DND-41 (cell line): ENCODE results near the gene PNMT.

ENCODE experiments used
- ATAC-seq: fragments of 200-7000 bp; cut with Tn5 transposase; 3 replicates; pipeline ENCODE4 v1.9.1; 2021; ENCODE audit warnings: low read depth; ENCODE audit not compliant: insufficient read depth
- DNase-seq: peaks from one replicate; pipeline ENCODE4 v3.0.0-alpha.2; 2020
- H2AFZ ChIP-seq: 2 replicates; pipeline ENCODE4 v1.6.0; 2012; ENCODE audit warnings: low read depth, low read length
- H3K27ac ChIP-seq: 2 replicates; pipeline ENCODE4 v1.5.1; 2012; ENCODE audit warnings: low read length, inconsistent platforms
- H3K27me3 ChIP-seq: fragments of 200-600 bp; sonication (generic); 2 replicates; pipeline ENCODE4 v1.6.0; 2012; ENCODE audit warnings: low read length, mild to moderate bottlenecking, inconsistent platforms; ENCODE audit not compliant: insufficient read depth, poor library complexity
- H3K36me3 ChIP-seq: 2 replicates; pipeline ENCODE4 v1.5.1; 2012; ENCODE audit warnings: low read length, inconsistent platforms; ENCODE audit not compliant: insufficient read depth
- H3K4me1 ChIP-seq: 2 replicates; pipeline ENCODE4 v1.5.1; 2012; ENCODE audit warnings: mild to moderate bottlenecking, low read length; ENCODE audit not compliant: insufficient read depth
- H3K4me2 ChIP-seq: 2 replicates; pipeline ENCODE4 v1.6.0; 2012; ENCODE audit warnings: mild to moderate bottlenecking, moderate library complexity, low read length, inconsistent platforms; ENCODE audit not compliant: insufficient read depth
- H3K4me3 ChIP-seq, 2 experiments: fragments of 200-600 bp in 1 of 2; shearing (Covaris generic) in 1 of 2; 2 replicates each; pipeline ENCODE4 v1.5.1; 2012 to 2016; ENCODE audit warnings: inconsistent platforms in 2 of 2, low read length in 2 of 2, mild to moderate bottlenecking in 2 of 2, low read depth in 1 of 2, moderate library complexity in 1 of 2
- H3K79me2 ChIP-seq: 2 replicates; pipeline ENCODE4 v1.6.0; 2012; ENCODE audit warnings: low read length, inconsistent platforms; ENCODE audit not compliant: insufficient read depth
- H3K9ac ChIP-seq: 2 replicates; pipeline ENCODE4 v1.6.0; 2012; ENCODE audit warnings: low read depth, mild to moderate bottlenecking, inconsistent platforms, low read length, moderate library complexity
- H3K9me3 ChIP-seq: 2 replicates; pipeline ENCODE4 v1.5.1; 2012; ENCODE audit warnings: low read length, moderate library complexity, mild to moderate bottlenecking, inconsistent platforms; ENCODE audit not compliant: insufficient read depth, severe bottlenecking
- H4K20me1 ChIP-seq: 2 replicates; pipeline ENCODE4 v1.6.0; 2012; ENCODE audit warnings: low read length; ENCODE audit not compliant: insufficient read depth
- EZH2 ChIP-seq: IDR thresholded peaks from 3 replicates; pipeline ENCODE4 v1.6.1; 2012; ENCODE audit warnings: borderline replicate concordance, low read depth, mild to moderate bottlenecking, moderate library complexity, low read length, inconsistent platforms; ENCODE audit not compliant: severe bottlenecking
- TF ChIP-seq, protein P1 (sequence below): IDR thresholded peaks from 2 replicates; pipeline ENCODE4 v1.5.1; 2012; ENCODE audit warnings: borderline replicate concordance, low read length, moderate library complexity, mild to moderate bottlenecking; ENCODE audit not compliant: poor library complexity, severe bottlenecking; ENCODE audit errors: extremely low read depth

PNMT gene

GRCh38 chr17:39688475-39688835, 20.2 kb downstream of the PNMT start:
- ATAC-seq (no peak), DNase-seq (no peak)
- TF ChIP-seq, protein P1, sequence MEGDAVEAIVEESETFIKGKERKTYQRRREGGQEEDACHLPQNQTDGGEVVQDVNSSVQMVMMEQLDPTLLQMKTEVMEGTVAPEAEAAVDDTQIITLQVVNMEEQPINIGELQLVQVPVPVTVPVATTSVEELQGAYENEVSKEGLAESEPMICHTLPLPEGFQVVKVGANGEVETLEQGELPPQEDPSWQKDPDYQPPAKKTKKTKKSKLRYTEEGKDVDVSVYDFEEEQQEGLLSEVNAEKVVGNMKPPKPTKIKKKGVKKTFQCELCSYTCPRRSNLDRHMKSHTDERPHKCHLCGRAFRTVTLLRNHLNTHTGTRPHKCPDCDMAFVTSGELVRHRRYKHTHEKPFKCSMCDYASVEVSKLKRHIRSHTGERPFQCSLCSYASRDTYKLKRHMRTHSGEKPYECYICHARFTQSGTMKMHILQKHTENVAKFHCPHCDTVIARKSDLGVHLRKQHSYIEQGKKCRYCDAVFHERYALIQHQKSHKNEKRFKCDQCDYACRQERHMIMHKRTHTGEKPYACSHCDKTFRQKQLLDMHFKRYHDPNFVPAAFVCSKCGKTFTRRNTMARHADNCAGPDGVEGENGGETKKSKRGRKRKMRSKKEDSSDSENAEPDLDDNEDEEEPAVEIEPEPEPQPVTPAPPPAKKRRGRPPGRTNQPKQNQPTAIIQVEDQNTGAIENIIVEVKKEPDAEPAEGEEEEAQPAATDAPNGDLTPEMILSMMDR = no peak
- TF ChIP-seq EZH2 = no peak
- peak overlapping the region; percentile 74 for H3K9ac ChIP-seq
- no peaks in the 10 kb centered on the region for H3K9me3 ChIP-seq
- H2AFZ ChIP-seq = peak overlapping the region; percentile 67
- H3K27me3 ChIP-seq = no peaks in the 10 kb centered on the region
- no peaks in the 10 kb centered on the region for H3K79me2 ChIP-seq
- peaks cover 2% of the 10 kb centered on the region; the same call in 1 of the 2 replicates for H3K36me3 ChIP-seq
- H3K4me2 ChIP-seq = peak overlapping the region; percentile 93
- peak overlapping the region; percentile 77 to 80 for H3K4me3 ChIP-seq
- no peaks in the 10 kb centered on the region for H4K20me1 ChIP-seq
- H3K27ac ChIP-seq = peak overlapping the region; percentile 85
- H3K4me1 ChIP-seq = peaks cover 25% of the 10 kb centered on the region

GRCh38 chr17:39688945-39689344, 20.7 kb downstream of the PNMT start:
- Histone ChIP-seq H2AFZ (peak overlapping the region; percentile 67), H4K20me1 (no peaks in the 10 kb centered on the region), H3K79me2 (no peaks in the 10 kb centered on the region), H3K4me3 (peak overlapping the region; percentile 77 to 80; a peak in 3 of 4 replicates), H3K36me3 (no peaks in the 10 kb centered on the region), H3K27me3 (no peaks in the 10 kb centered on the region), H3K4me1 (peaks cover 25% of the 10 kb centered on the region), H3K4me2 (peak overlapping the region; percentile 93), H3K9ac (peak overlapping the region; percentile 74; the same call in 1 of the 2 replicates), H3K27ac (peak overlapping the region; percentile 85; the same call in 1 of the 2 replicates), H3K9me3 (no peaks in the 10 kb centered on the region)
- no peak for ATAC-seq
- TF ChIP-seq EZH2 = no peak
- TF ChIP-seq, protein P1 = no peak
- no peak for DNase-seq

DNA sequence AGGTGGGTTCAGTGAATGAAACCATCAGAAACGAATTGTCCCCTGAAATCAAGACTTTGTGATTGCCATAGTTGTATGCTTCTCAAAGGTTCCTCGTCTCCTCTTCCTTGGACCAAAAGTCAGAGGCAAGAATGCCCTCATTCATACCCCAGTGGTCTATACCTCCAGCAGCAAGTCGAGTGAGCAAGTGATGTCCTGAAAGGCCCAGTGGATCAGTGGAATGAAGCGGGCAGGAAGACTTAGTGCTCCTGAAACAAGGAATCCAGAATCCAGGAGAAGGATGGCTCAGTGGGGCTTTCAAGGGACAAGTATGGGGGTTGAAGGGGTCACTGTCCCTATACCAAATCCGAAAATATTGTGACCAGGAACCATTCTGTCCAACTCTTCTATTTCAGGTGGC, 26.3 kb downstream of the PNMT start:
- Histone ChIP-seq H4K20me1 (no peaks in the 10 kb centered on the region), H3K79me2 (no peaks in the 10 kb centered on the region), H3K9me3 (no peaks in the 10 kb centered on the region), H3K36me3 (no peaks in the 10 kb centered on the region), H3K4me1 (no peaks in the 10 kb centered on the region), H3K27ac (no peak overlapping the region), H2AFZ (no peak overlapping the region), H3K4me2 (no peak overlapping the region), H3K9ac (no peak overlapping the region), H3K4me3 (no peak overlapping the region), H3K27me3 (no peaks in the 10 kb centered on the region)
- TF ChIP-seq, protein P1 = no peak
- TF ChIP-seq EZH2 = no peak
- DNase-seq (no peak), ATAC-seq (no peak)

GRCh38 chr17:39695089-39695474, 26.8 kb downstream of the PNMT start:
- no peak for ATAC-seq
- Histone ChIP-seq H4K20me1 (no peaks in the 10 kb centered on the region), H3K27me3 (no peaks in the 10 kb centered on the region), H3K4me1 (no peaks in the 10 kb centered on the region), H3K9ac (no peak overlapping the region), H3K36me3 (no peaks in the 10 kb centered on the region), H3K4me2 (no peak overlapping the region), H3K27ac (no peak overlapping the region), H2AFZ (no peak overlapping the region), H3K79me2 (no peaks in the 10 kb centered on the region), H3K4me3 (no peak overlapping the region), H3K9me3 (no peaks in the 10 kb centered on the region)
- TF ChIP-seq, protein P1 = no peak
- TF ChIP-seq EZH2 = no peak
- no peak for DNase-seq
